Measurements from ENCODE around the gene NME9. TPM values are rescaled to one million over a fixed set of nuclear protein-coding genes. Genes with fewer than 3 reads are reported as not detected.

Gene NME9
- total RNA-seq, 4 donors from 2014 or later: 0.66 TPM; not detected in 3

GRCh38 chr3:138340511-138340910, 10.9 kb upstream of the NME9 start:
- no peak for TF ChIP-seq CTCF (IDR thresholded peaks at IDR 0.05; ENCODE audit: low read depth)

GRCh38 chr3:138338811-138339210, 9.2 kb upstream of the NME9 start:
- no peak for TF ChIP-seq CTCF (IDR thresholded peaks at IDR 0.05; ENCODE audit: low read depth)

- TF ChIP-seq CTCF (IDR thresholded peaks at IDR 0.05; ENCODE audit: low read depth): no peak
Observed at GRCh38 chr3:138338244-138338643, 8.6 kb upstream of the NME9 start.

GRCh38 chr3:138336454-138336999, 6.9 kb upstream of the NME9 start:
- no peak for TF ChIP-seq CTCF (IDR thresholded peaks at IDR 0.05; ENCODE audit: low read depth)

GRCh38 chr3:138334608-138335007, 5.0 kb upstream of the NME9 start:
- TF ChIP-seq CTCF (IDR thresholded peaks at IDR 0.05; ENCODE audit: low read depth): no peak

- TF ChIP-seq CTCF (IDR thresholded peaks at IDR 0.05; ENCODE audit: low read depth): no peak
Observed at GRCh38 chr3:138332472-138333073, 2.9 kb upstream of the NME9 start.

GRCh38 chr3:138331143-138331894, 1.7 kb upstream of the NME9 start:
- TF ChIP-seq CTCF (IDR thresholded peaks at IDR 0.05; ENCODE audit: low read depth): no peak
